B cell (primary cell): Measurements from ENCODE around the gene NTM.

Experiments
- CTCF ChIP-seq: fragments of 200-600 bp; IDR thresholded peaks from one replicate; pipeline ENCODE4 v1.8.0; 2022; ENCODE audit warnings: antibody characterized with exemption, mild to moderate bottlenecking
- EZH2 ChIP-seq: IDR thresholded peaks from 2 replicates; pipeline ENCODE4 v1.6.1; 2012; ENCODE audit warnings: borderline replicate concordance, low read depth, mild to moderate bottlenecking, moderate library complexity, low read length; ENCODE audit not compliant: insufficient read depth, poor library complexity, severe bottlenecking

DNA sequence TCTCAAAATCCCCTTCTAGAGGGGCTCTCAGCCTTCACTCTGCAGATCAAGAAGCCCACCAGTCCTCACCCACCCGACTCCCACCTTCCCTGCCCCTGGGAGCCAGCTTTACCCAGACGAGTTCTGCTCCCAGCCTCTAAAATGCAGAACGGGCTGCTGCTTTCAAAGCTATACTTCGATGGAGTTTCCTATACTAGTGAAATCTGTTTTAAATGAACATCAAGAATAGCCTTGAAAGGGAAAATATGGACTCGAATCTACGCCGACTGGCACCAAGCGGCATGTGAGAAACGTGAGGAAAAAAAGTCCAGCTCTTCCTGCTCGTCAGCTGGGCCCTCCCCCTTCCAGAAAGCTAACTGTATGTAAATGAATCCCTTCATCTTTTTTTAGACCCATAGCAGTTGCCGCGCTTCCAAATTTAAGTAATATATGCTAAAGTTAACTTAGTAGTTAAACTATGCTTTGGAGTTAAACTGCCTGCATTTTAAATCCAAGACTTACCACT lies 211.7 kb downstream of the NTM start:
- TF ChIP-seq CTCF (no peak), EZH2 (no peak)
